ENCODE data around the gene TSPY3. TPM values are rescaled to one million over a fixed set of nuclear protein-coding genes. Genes with fewer than 3 reads are reported as not detected.
"Not testable (repeated sequence)": the region's sequence is repeated elsewhere in the genome, so short reads cannot be mapped to it uniquely, and the experiment has no call there.

The TSPY3 gene, protein sequence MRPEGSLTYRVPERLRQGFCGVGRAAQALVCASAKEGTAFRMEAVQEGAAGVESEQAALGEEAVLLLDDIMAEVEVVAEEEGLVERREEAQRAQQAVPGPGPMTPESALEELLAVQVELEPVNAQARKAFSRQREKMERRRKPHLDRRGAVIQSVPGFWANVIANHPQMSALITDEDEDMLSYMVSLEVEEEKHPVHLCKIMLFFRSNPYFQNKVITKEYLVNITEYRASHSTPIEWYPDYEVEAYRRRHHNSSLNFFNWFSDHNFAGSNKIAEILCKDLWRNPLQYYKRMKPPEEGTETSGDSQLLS
- polyA plus RNA-seq (ENCODE audit: insufficient read length): not detected

DNA sequence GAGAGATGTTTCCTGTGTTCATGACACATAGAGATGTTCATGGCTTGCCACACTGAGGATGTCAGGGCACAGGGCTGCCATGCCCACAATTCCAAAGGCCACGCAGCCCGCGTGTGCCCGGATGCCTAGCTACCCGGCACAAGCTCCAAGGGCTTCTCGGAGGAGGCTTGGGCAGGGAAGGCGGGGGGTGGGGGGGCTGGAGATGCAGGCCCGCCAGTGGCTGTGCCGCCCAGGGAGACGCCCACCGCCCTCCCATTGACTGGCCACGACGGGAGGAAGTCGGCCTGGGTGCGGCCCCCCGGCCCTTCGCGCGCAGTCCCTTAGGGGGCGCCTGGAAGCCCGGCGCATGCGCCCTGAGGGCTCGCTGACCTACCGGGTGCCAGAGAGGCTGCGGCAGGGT lies at the start of gene TSPY3:
Gene TSPY3, plus strand, starts transcription at position 301 of the 400 bp plus-strand sequence. Its CDS starts 46 bp downstream, at position 347.
- not testable (repeated sequence) for DNase-seq (ENCODE audit: low read depth)

DNA sequence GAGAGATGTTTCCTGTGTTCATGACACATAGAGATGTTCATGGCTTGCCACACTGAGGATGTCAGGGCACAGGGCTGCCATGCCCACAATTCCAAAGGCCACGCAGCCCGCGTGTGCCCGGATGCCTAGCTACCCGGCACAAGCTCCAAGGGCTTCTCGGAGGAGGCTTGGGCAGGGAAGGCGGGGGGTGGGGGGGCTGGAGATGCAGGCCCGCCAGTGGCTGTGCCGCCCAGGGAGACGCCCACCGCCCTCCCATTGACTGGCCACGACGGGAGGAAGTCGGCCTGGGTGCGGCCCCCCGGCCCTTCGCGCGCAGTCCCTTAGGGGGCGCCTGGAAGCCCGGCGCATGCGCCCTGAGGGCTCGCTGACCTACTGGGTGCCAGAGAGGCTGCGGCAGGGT lies 40.7 kb upstream of the TSPY3 start, which contains the start of gene TSPY8:
Gene TSPY8, plus strand, starts transcription at position 301 of the 400 bp plus-strand sequence. Its CDS starts 46 bp downstream, at position 347.
- DNase-seq (ENCODE audit: low read depth): not testable (repeated sequence)

DNA sequence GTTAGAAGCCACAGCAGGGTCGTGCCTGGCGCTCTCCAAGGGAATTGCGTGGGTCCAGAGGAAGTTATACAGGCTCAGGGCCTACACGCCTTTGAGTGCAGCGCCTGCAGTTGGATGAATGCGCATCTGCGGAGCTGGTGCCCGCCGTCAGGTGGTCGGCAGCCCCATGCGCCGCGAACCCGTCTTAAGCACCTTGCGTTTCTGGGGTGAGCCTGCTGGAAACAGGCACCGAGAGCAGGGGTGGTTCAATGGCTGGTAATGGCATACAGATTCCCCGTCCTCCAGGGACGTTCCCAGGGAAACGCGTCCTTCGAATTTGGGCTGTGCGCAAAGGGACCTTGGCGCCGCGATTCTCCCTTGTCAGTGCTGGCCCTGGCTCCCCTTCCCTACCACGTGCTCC lies 1.7 kb upstream of the TSPY3 start:
- not testable (repeated sequence) for DNase-seq (ENCODE audit: low read depth)

Other genes with a start within 250 kb of the TSPY3 start
- gene TSPY4, start 61.0 kb upstream of the TSPY3 start, polyA plus RNA-seq (ENCODE audit: insufficient read length): not detected
- not detected for gene TSPY8, start 40.6 kb upstream of the TSPY3 start, polyA plus RNA-seq (ENCODE audit: insufficient read length)
- gene TSPY1, start 68.5 kb downstream of the TSPY3 start, polyA plus RNA-seq (ENCODE audit: insufficient read length): not detected
- gene TSPY9, start 88.8 kb downstream of the TSPY3 start, polyA plus RNA-seq (ENCODE audit: insufficient read length): not detected
- not detected for gene TSPY10, start 129.5 kb downstream of the TSPY3 start, polyA plus RNA-seq (ENCODE audit: insufficient read length)